ENCODE results near the gene GRHL3. TPM values are rescaled to one million over a fixed set of nuclear protein-coding genes. Genes with fewer than 3 reads are reported as not detected.
"Not testable (repeated sequence)": the region's sequence is repeated elsewhere in the genome, so short reads cannot be mapped to it uniquely, and the experiment has no call there.

GRHL3 gene
- total RNA-seq, 1 experiment from 2014 or later, result 2.5 TPM

GRCh38 chr1:24285231-24285630, 33.9 kb upstream of the GRHL3 start:
- CTCF ChIA-PET, result interaction anchor here (1.2 kb wide), 1 partner anchor 84 kb away, joined by 3 read pairs; no protein-coding TSS in a partner anchor
- Mint-ChIP-seq H3K27me3 (ENCODE audit: low read depth) (peaks cover 6% of the 10 kb centered on the region), H3K9me3 (0 out of 2 replicates have a peak, but pooled peaks cover 3% of the 10 kb centered on the region), H3K4me3 (no peak overlapping the region), H3K27ac (no peak overlapping the region), H3K36me3 (no peaks in the 10 kb centered on the region), H3K4me1 (peaks cover 13% of the 10 kb centered on the region)
- POLR2A ChIA-PET, result interaction anchor here (0.7 kb wide), 1 partner anchor 306 kb away, joined by 3 read pairs; no protein-coding TSS in a partner anchor
- ATAC-seq (no peak), DNase-seq (ENCODE audit: low spot score) (no peak)
- TF ChIP-seq TEAD1 (CRISPR knock-in tag; IDR thresholded peaks at IDR 0.05) (no peak), RELA (CRISPR knock-in tag; IDR thresholded peaks at IDR 0.05; ENCODE audit: borderline replicate concordance) (no peak), ZNF317 (CRISPR knock-in tag; IDR thresholded peaks at IDR 0.05; ENCODE audit: borderline replicate concordance, low read depth) (no peak), ZNF263 (CRISPR knock-in tag; IDR thresholded peaks at IDR 0.05; ENCODE audit: low read depth) (no peak), ETV6 (CRISPR knock-in tag; IDR thresholded peaks at IDR 0.05) (no peak), E2F1 (CRISPR knock-in tag; IDR thresholded peaks at IDR 0.05) (no peak), TEAD4 (CRISPR knock-in tag; IDR thresholded peaks at IDR 0.05) (no peak)

- peak overlapping the region; percentile 91 for H3K27ac Mint-ChIP-seq
- CTCF ChIA-PET, result interaction anchor here (0.6 to 2.2 kb wide), 9 partner anchors 22 to 181 kb away, joined by 3 to 13 read pairs (median 3); no protein-coding TSS in a partner anchor
Measured at GRCh38 chr1:24286246-24287010, 32.7 kb upstream of the GRHL3 start.

GRCh38 chr1:24287779-24288178, 31.4 kb upstream of the GRHL3 start:
- CTCF ChIA-PET, result interaction anchor here (0.9 to 2.2 kb wide), 6 partner anchors 10 to 128 kb away, joined by 3 to 13 read pairs (median 4); partner anchors contain the start of gene NIPAL3
- H3K36me3 Mint-ChIP-seq; ATAC-seq; H3K9me3 Mint-ChIP-seq; DNase-seq (ENCODE audit: low spot score); H3K4me3 Mint-ChIP-seq; H3K27ac Mint-ChIP-seq: not testable (repeated sequence)
- H3K27me3 Mint-ChIP-seq (ENCODE audit: low read depth), result peaks cover 11% of the 10 kb centered on the region
- POLR2A ChIA-PET, result interaction anchor here (0.7 kb wide), 1 partner anchor 41 kb away, joined by 8 read pairs; no protein-coding TSS in a partner anchor
- H3K4me1 Mint-ChIP-seq, result peaks cover 24% of the 10 kb centered on the region

More at GRCh38 chr1:24286246-24287010, 32.7 kb upstream of the GRHL3 start:
- peaks cover 20% of the 10 kb centered on the region for H3K4me1 Mint-ChIP-seq
- H3K9me3 Mint-ChIP-seq, result no peaks in the 10 kb centered on the region
- TF ChIP-seq, protein P1, sequence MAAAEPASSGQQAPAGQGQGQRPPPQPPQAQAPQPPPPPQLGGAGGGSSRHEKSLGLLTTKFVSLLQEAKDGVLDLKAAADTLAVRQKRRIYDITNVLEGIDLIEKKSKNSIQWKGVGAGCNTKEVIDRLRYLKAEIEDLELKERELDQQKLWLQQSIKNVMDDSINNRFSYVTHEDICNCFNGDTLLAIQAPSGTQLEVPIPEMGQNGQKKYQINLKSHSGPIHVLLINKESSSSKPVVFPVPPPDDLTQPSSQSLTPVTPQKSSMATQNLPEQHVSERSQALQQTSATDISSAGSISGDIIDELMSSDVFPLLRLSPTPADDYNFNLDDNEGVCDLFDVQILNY (CRISPR knock-in tag; IDR thresholded peaks at IDR 0.05), result no peak
- TF ChIP-seq, protein P2, sequence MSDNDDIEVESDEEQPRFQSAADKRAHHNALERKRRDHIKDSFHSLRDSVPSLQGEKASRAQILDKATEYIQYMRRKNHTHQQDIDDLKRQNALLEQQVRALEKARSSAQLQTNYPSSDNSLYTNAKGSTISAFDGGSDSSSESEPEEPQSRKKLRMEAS (CRISPR knock-in tag; IDR thresholded peaks at IDR 0.05), result peak; percentile 39; the same call in 1 of the 2 replicates
- TF ChIP-seq ETV6 (CRISPR knock-in tag; IDR thresholded peaks at IDR 0.05) (peak; percentile 61; the same call in 1 of the 2 replicates), NFYB (CRISPR knock-in tag; conservative IDR thresholded peaks at IDR 0.05; ENCODE audit: low read depth) (no peak), FOXK1 (CRISPR knock-in tag; IDR thresholded peaks at IDR 0.05) (0 out of 2 replicates have a peak, but pooled peaks have one; percentile 35), NFE2L1 (CRISPR knock-in tag; IDR thresholded peaks at IDR 0.05) (no peak), TP53 (CRISPR knock-in tag; IDR thresholded peaks at IDR 0.05) (no peak), TEAD1 (CRISPR knock-in tag; IDR thresholded peaks at IDR 0.05) (peak; percentile 59; the same call in 1 of the 2 replicates)
- DNase-seq (ENCODE audit: low spot score), result peak; percentile 40
- H3K36me3 Mint-ChIP-seq, result no peaks in the 10 kb centered on the region
- ATAC-seq, result peak; percentile 93
- POLR2A ChIA-PET, result interaction anchor here (0.6 to 0.7 kb wide), 2 partner anchors 77 to 79 kb away, joined by 3 read pairs; no protein-coding TSS in a partner anchor
- H3K27me3 Mint-ChIP-seq (ENCODE audit: low read depth), result peaks cover 7% of the 10 kb centered on the region
- 0 out of 2 replicates have a peak overlapping the region, but pooled peaks have one; percentile 10 for H3K4me3 Mint-ChIP-seq

DNA sequence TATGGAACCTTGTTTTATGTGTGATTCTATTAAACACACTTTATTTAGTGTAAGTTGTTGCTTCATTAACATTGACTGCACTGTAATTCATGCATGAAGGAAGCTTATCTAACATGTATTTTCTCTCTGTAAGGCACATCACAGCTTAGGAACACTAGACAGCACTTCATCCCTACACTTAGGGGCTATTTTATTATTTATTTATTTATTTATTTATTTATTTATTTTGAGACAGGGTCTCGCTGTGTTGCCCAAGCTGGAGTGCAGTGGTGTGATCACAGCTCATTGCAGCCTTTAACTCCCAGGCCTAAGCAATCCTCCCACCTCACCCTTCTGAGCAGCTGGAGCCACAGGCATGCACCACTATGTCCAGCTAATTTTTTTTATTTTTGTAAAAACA, 30.7 kb upstream of the GRHL3 start:
- H3K36me3 Mint-ChIP-seq, result no peaks in the 10 kb centered on the region
- TF ChIP-seq, protein P3, sequence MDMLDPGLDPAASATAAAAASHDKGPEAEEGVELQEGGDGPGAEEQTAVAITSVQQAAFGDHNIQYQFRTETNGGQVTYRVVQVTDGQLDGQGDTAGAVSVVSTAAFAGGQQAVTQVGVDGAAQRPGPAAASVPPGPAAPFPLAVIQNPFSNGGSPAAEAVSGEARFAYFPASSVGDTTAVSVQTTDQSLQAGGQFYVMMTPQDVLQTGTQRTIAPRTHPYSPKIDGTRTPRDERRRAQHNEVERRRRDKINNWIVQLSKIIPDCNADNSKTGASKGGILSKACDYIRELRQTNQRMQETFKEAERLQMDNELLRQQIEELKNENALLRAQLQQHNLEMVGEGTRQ (CRISPR knock-in tag; IDR thresholded peaks at IDR 0.05), result no peak
- CTCF ChIA-PET, result interaction anchor here (0.6 to 3.7 kb wide), 4 partner anchors 9 to 138 kb away, joined by 3 to 21 read pairs (median 6); no protein-coding TSS in a partner anchor
- no peak overlapping the region for H3K4me3 Mint-ChIP-seq
- H3K9me3 Mint-ChIP-seq, result no peaks in the 10 kb centered on the region
- peaks cover 11% of the 10 kb centered on the region for H3K27me3 Mint-ChIP-seq (ENCODE audit: low read depth)
- no peak overlapping the region for H3K27ac Mint-ChIP-seq
- ATAC-seq, result no peak
- peaks cover 24% of the 10 kb centered on the region for H3K4me1 Mint-ChIP-seq
- POLR2A ChIA-PET, result no interaction called here
- DNase-seq (ENCODE audit: low spot score), result no peak
